PC-9 (cell line): Measurements from ENCODE around the gene MYO18A. TPM values are rescaled to one million over a fixed set of nuclear protein-coding genes. Genes with fewer than 3 reads are reported as not detected.

Experiments used
- BruUV-seq: library from RNA; stranded (reverse); fragments of 400-500 nt; replicated peaks from 2 replicates; lab custom pipeline; 2021; lab: Mats Ljungman, UMichigan
- CTCF ChIA-PET: fragments of 300-600 bp; sonication (Branson Sonifier 250); formaldehyde crosslinking; loops from one replicate; lab custom pipeline; 2022; ENCODE audit warnings: antibody characterized with exemption; lab: Charles Lee
- POLR2A ChIA-PET: fragments of 300-600 bp; sonication (Branson Sonifier 250); formaldehyde crosslinking; loops from one replicate; lab custom pipeline; 2022; ENCODE audit warnings: antibody characterized with exemption; ENCODE audit not compliant: unreplicated experiment; lab: Charles Lee
- DNase-seq, 2 experiments: peaks; one replicate each; pipeline versions ENCODE4 v3.0.0 to v3.0.0-alpha.2; 2015 to 2022; ENCODE audit warnings: mixed read lengths in 1 of 2
- H2AFZ ChIP-seq: fragments of 200-600 bp; sonication (generic); 2 replicates; pipeline ENCODE4 v1.8.1; 2017; ENCODE audit warnings: antibody characterized with exemption
- H3F3A ChIP-seq: fragments of 200-600 bp; sonication (generic); 2 replicates; pipeline ENCODE4 v1.8.1; 2017; ENCODE audit warnings: antibody characterized with exemption, mild to moderate bottlenecking, low read depth; ENCODE audit not compliant: insufficient read depth
- H3K27ac ChIP-seq: fragments of 200-600 bp; sonication (generic); 2 replicates; pipeline ENCODE4 v1.6.1; 2016; ENCODE audit warnings: mixed run types
- H3K27me3 ChIP-seq: fragments of 200-600 bp; sonication (generic); 2 replicates; pipeline ENCODE4 v1.6.1; 2016; ENCODE audit warnings: low read depth, mixed run types; ENCODE audit not compliant: insufficient read depth
- H3K36me3 ChIP-seq: fragments of 200-600 bp; sonication (generic); 2 replicates; pipeline ENCODE4 v1.6.1; 2016; ENCODE audit warnings: low read depth, mixed run types
- H3K4me1 ChIP-seq: fragments of 200-600 bp; sonication (generic); replicated peaks from 2 replicates; pipeline ENCODE4 v1.6.1; 2016; ENCODE audit warnings: mixed run types; ENCODE audit not compliant: insufficient read depth
- H3K4me2 ChIP-seq: fragments of 200-600 bp; sonication (generic); 2 replicates; pipeline ENCODE4 v1.6.1; 2017; ENCODE audit warnings: mixed run types
- H3K4me3 ChIP-seq: fragments of 200-600 bp; sonication (generic); 2 replicates; pipeline ENCODE4 v1.6.1; 2016; ENCODE audit warnings: mixed run types
- H3K79me2 ChIP-seq: fragments of 200-600 bp; sonication (generic); 2 replicates; pipeline ENCODE4 v1.6.1; 2017; ENCODE audit warnings: low read depth, mixed run types
- H3K9me2 ChIP-seq: fragments of 200-600 bp; sonication (generic); 2 replicates; pipeline ENCODE4 v1.8.1; 2017; ENCODE audit warnings: mild to moderate bottlenecking; ENCODE audit not compliant: insufficient read depth
- H3K9me3 ChIP-seq: fragments of 200-600 bp; sonication (generic); 2 replicates; pipeline ENCODE4 v1.8.1; 2016; ENCODE audit warnings: low read depth; ENCODE audit not compliant: insufficient read depth
- H4K20me1 ChIP-seq: fragments of 200-600 bp; sonication (generic); 2 replicates; pipeline ENCODE4 v1.8.1; 2017; ENCODE audit not compliant: insufficient read depth
- EZH2 ChIP-seq: fragments of 200-600 bp; sonication (generic); IDR thresholded peaks from 2 replicates; pipeline ENCODE4 v1.8.0; 2017; ENCODE audit warnings: antibody characterized with exemption, low read depth
- intact Hi-C: fragments of 100-400 bp; cut with micrococcal nuclease; formaldehyde crosslinking; loops from one replicate; pipeline ENCODE4 v1.10.0; 2022; ENCODE audit not compliant: unreplicated experiment
- total RNA-seq: library from RNA; stranded (reverse); gene quantifications from 2 replicates; pipeline ENCODE4 v1.2.3, GENCODE V29; 2021
- TF ChIP-seq, protein P1 (sequence below): fragments of 200-600 bp; sonication (generic); conservative IDR thresholded peaks from 2 replicates; pipeline ENCODE4 v1.6.1; 2017; ENCODE audit warnings: mixed run types, antibody characterized with exemption, mild to moderate bottlenecking, moderate library complexity

Gene MYO18A
- total RNA-seq, 1 experiment from 2014 or later: 150 TPM

DNA sequence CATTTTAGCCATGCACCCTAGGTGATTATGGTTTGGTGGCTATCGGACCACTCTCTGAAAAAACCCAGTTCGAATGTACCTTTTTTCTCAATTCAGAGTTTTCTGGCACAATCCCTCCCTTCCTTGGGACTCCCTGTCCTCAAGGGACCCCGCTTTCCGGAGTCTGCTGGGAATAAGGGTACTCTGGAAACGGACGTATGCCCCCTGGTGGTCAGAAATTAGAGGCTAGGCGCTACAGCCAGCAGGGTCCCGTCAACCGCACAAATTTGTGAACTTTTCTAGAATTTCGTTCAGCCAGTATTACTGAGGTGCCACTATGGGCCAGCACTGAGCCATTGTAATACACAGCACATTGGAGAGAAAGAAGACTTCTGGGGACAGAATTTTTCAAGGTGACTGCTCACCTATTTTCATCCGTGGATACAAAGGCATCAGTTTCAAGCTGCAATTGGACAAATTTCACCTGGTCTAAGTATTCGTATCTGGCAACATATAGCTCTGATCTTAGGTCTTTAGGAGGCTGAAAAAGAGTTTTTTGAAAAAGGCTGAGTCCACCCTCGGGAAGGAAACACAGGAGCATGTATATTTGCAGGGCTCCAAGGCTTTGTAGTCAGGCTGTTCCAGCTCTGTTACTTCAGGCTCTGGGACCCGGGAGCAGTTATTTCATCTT is 39.3 kb upstream of the MYO18A start:
- BruUV-seq: no TSS peak
- POLR2A ChIA-PET: interaction anchor here (0.5 to 0.7 kb wide), 2 partner anchors 87 to 347 kb away, joined by 3 to 4 read pairs; partner anchors contain the start of gene ABHD15
- CTCF ChIA-PET: interaction anchor here (0.5 to 2.2 kb wide), 11 partner anchors 17 to 268 kb away, joined by 3 to 29 read pairs (median 5); no protein-coding TSS in a partner anchor
- intact Hi-C loops: loop anchor here (1.0 to 5.0 kb wide), 4 partner anchors 41 to 95 kb away; partner anchors contain the start of gene NUFIP2
- H3F3A ChIP-seq: peaks cover 16% of the 10 kb centered on the region; the same call in 1 of the 2 replicates
- no peaks in the 10 kb centered on the region for H3K36me3 ChIP-seq
- no peaks in the 10 kb centered on the region for H3K79me2 ChIP-seq
- 0 out of 2 replicates have a peak overlapping the region, but pooled peaks have one; percentile 18 for H2AFZ ChIP-seq
- no peaks in the 10 kb centered on the region for H3K9me3 ChIP-seq
- H3K4me3 ChIP-seq: no peak overlapping the region
- TF ChIP-seq, protein P1, sequence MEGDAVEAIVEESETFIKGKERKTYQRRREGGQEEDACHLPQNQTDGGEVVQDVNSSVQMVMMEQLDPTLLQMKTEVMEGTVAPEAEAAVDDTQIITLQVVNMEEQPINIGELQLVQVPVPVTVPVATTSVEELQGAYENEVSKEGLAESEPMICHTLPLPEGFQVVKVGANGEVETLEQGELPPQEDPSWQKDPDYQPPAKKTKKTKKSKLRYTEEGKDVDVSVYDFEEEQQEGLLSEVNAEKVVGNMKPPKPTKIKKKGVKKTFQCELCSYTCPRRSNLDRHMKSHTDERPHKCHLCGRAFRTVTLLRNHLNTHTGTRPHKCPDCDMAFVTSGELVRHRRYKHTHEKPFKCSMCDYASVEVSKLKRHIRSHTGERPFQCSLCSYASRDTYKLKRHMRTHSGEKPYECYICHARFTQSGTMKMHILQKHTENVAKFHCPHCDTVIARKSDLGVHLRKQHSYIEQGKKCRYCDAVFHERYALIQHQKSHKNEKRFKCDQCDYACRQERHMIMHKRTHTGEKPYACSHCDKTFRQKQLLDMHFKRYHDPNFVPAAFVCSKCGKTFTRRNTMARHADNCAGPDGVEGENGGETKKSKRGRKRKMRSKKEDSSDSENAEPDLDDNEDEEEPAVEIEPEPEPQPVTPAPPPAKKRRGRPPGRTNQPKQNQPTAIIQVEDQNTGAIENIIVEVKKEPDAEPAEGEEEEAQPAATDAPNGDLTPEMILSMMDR: peak; percentile 95
- no peak for TF ChIP-seq EZH2
- H4K20me1 ChIP-seq: no peaks in the 10 kb centered on the region
- H3K27ac ChIP-seq: no peak overlapping the region
- H3K4me1 ChIP-seq: peaks cover 13% of the 10 kb centered on the region
- no peaks in the 10 kb centered on the region for H3K9me2 ChIP-seq
- DNase-seq: peak; percentile 70 to 80
- H3K4me2 ChIP-seq: peak overlapping the region; percentile 35; the same call in 1 of the 2 replicates
- H3K27me3 ChIP-seq: no peaks in the 10 kb centered on the region

DNA sequence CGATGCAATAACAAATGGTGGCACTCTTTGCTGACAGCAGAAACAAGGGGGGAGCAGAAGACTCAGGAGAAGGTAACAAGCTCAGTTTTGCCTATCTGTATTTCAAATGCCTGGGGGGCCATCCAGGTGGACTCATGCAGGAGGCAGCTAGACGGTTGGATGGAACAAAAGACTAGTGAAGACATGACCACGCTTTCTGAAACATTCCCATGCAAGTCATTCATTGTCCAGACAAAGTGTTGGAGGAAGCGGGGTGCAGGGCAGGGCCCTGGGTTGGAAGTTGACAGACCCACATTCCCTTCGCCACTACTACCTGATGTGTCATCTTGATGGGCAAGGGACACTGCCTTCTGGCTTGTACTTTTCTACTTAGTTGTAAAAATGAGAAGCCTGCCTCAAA is 36.7 kb upstream of the MYO18A start:
- intact Hi-C loops: loop anchor here (5.0 kb wide), 1 partner anchor 75 kb away; the partner anchor contains the start of gene NUFIP2
- DNase-seq: peak in 1 of 2 experiments; percentile 25
- POLR2A ChIA-PET: interaction anchor here (0.6 kb wide), 2 partner anchors 24 to 36 kb away, joined by 3 to 4 read pairs; partner anchors contain the start of gene MYO18A

DNA sequence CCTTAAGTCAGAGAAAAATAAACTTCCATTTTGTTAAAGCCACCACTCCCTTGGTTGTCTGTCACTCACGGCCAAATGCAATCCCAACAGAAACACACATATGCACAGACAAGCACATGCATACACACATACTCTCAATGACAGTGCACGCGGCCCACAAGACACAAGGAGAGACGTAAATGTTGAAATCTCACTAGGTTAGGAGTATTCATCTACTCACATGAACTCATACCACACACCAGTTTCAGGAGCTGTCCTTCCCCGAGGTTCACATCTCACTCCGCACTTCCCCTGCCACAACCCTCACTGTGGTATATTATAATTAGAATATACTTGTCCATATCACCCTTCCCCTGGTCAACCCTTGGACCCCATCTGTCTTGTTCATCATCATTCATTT is 36.0 kb upstream of the MYO18A start:
- H3F3A ChIP-seq: peaks cover 11% of the 10 kb centered on the region; the same call in 1 of the 2 replicates
- peaks cover 13% of the 10 kb centered on the region for H3K4me1 ChIP-seq
- no peak overlapping the region for H3K27ac ChIP-seq
- TF ChIP-seq, protein P1: no peak
- no peak for TF ChIP-seq EZH2
- intact Hi-C loops: loop anchor here (5.0 kb wide), 1 partner anchor 76 kb away; the partner anchor contains the start of gene NUFIP2
- H3K36me3 ChIP-seq: no peaks in the 10 kb centered on the region
- H3K9me3 ChIP-seq: no peaks in the 10 kb centered on the region
- no peaks in the 10 kb centered on the region for H3K9me2 ChIP-seq
- no TSS peak for BruUV-seq
- ChIA-PET CTCF (interaction anchor here (0.5 to 1.3 kb wide), 2 partner anchors 11 to 67 kb away, joined by 3 to 4 read pairs; no protein-coding TSS in a partner anchor), POLR2A (interaction anchor here (0.6 kb wide), 1 partner anchor 24 kb away, joined by 3 read pairs; no protein-coding TSS in a partner anchor)
- DNase-seq: no peak
- H4K20me1 ChIP-seq: no peaks in the 10 kb centered on the region
- no peaks in the 10 kb centered on the region for H3K79me2 ChIP-seq
- no peak overlapping the region for H3K4me3 ChIP-seq
- no peaks in the 10 kb centered on the region for H3K27me3 ChIP-seq
- H2AFZ ChIP-seq: no peak overlapping the region
- no peak overlapping the region for H3K4me2 ChIP-seq

More for the DNA sequence above, 36.7 kb upstream of the MYO18A start:
- Histone ChIP-seq H3K27ac (no peak overlapping the region), H3K79me2 (no peaks in the 10 kb centered on the region), H3K27me3 (no peaks in the 10 kb centered on the region), H3K4me3 (no peak overlapping the region), H2AFZ (0 out of 2 replicates have a peak overlapping the region, but pooled peaks have one; percentile 8), H3K9me3 (no peaks in the 10 kb centered on the region), H3K4me2 (no peak overlapping the region), H3K9me2 (no peaks in the 10 kb centered on the region), H3F3A (peaks cover 11% of the 10 kb centered on the region; the same call in 1 of the 2 replicates), H4K20me1 (no peaks in the 10 kb centered on the region), H3K4me1 (peaks cover 13% of the 10 kb centered on the region), H3K36me3 (no peaks in the 10 kb centered on the region)
- TF ChIP-seq EZH2: no peak
- TF ChIP-seq, protein P1: no peak
- BruUV-seq: no TSS peak
- CTCF ChIA-PET: interaction anchor here (0.6 to 1.4 kb wide), 4 partner anchors 38 to 159 kb away, joined by 3 to 5 read pairs (median 4); no protein-coding TSS in a partner anchor
